Lung (tissue), 4 donors: ENCODE data around the gene CFH. TPM values are rescaled to one million over a fixed set of nuclear protein-coding genes. Genes with fewer than 3 reads are reported as not detected.

Experiments used
- polyA plus RNA-seq, 2 donors: library from polyadenylated mRNA; stranded (reverse); fragments of 200-250 nt; gene quantifications; one replicate each; pipeline ENCODE4 v1.2.1, GENCODE V29; 2013
- total RNA-seq, 2 donors: library from RNA; depleted of rRNA in 1 of 2; stranded (reverse); fragments of >200 nt in 1 of 2; gene quantifications; one replicate each; pipeline ENCODE4 v1.2.1, GENCODE V29; 2014 to 2021
- donor health status: Bipolar disorder and iron deficiency.
- donor health status: healthy.
- donor health status: DM: yes; HTN: yes; CAD: no.

CFH gene
- total and polyA plus RNA-seq, 4 donors = 26.8 to 185 (median 62.7) TPM

Other genes with a start within 250 kb of the CFH start
- 10 to 100 TPM in 1 of 2 donors, 1 to 10 TPM in 1; 3.0 to 18.7 TPM for gene KCNT2, start 43.6 kb upstream of the CFH start, total RNA-seq
- gene KCNT2, start 43.6 kb upstream of the CFH start, polyA plus RNA-seq = 1 to 10 TPM in 1 of 2 donors, under 1 TPM in 1; 0.84 to 1.0 TPM
- gene CFHR3, start 122.8 kb downstream of the CFH start, total RNA-seq = 1 to 10 TPM in 1 of 2 donors, under 1 TPM in 1; 0.28 to 1.5 TPM
- under 1 TPM; 0.03 to 0.24 TPM for gene CFHR3, start 122.8 kb downstream of the CFH start, polyA plus RNA-seq
- gene CFHR1, start 167.7 kb downstream of the CFH start, total RNA-seq = under 1 TPM; 0.21 to 0.82 TPM
- gene CFHR1, start 167.7 kb downstream of the CFH start, polyA plus RNA-seq = under 1 TPM in 1 of 2 donors, not detected in 1; 0.39 TPM
- not detected for gene CFHR4, start 236.0 kb downstream of the CFH start, total RNA-seq
- not detected for gene CFHR4, start 236.0 kb downstream of the CFH start, polyA plus RNA-seq